ENCODE measurements around the gene DNAJC13.

DNA sequence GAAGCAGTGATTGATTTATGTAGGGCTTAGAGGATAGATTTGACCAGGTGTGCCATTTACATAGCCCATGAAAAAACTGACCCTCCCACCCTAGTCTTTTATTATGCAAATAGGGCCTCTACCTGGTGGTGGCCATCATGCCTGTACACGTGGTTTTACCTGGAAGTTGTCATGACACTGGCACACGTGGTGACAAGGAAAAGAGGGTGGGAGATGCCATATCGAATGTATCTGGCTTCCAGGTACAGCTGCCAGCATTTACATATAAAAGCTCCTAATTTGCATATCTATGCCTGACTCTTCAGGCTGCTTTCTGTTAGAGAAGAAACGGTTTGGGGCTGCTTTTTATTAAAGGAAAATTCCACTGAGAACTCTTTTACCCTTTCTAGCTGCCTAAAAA is 35.0 kb upstream of the DNAJC13 start:
- TF ChIP-seq GATA2 (IDR thresholded peaks at IDR 0.05; ENCODE audit: low read depth, low read length) (no peak), GATA3 (IDR thresholded peaks at IDR 0.05; ENCODE audit: low read depth, low read length) (no peak)

Data from SH-SY5Y (cell line).